K562 (cell line): ENCODE results near the gene SLC20A1. TPM values are rescaled to one million over a fixed set of nuclear protein-coding genes. Genes with fewer than 3 reads are reported as not detected.

Experiments used
- ATAC-seq: fragments of 200-7000 bp; cut with Tn5 transposase; 3 replicates; pipeline ENCODE4 v1.9.1; 2020; ENCODE audit warnings: moderate library complexity
- BruUV-seq: library from RNA; stranded (reverse); fragments of 400-500 nt; replicated peaks from 2 replicates; lab custom pipeline; 2021; lab: Mats Ljungman, UMichigan
- CTCF ChIA-PET: fragments of 300-600 bp; formaldehyde crosslinking; extraction: SDS; loops from one replicate; lab custom pipeline; 2021; ENCODE audit warnings: low intra/inter-chr PET ratio; lab: Yijun Ruan, JAX
- POLR2A ChIA-PET: fragments of 300-600, 350-650 bp; sonication (Branson Sonifier 250); formaldehyde crosslinking; extraction: SDS; loops from one replicate; lab custom pipeline; 2021; ENCODE audit warnings: antibody characterized with exemption, inconsistent platforms; lab: Yijun Ruan, JAX
- DNase-seq, 4 experiments: peaks; one replicate each; pipeline versions ENCODE4 v3.0.0 to v3.0.0-alpha.2; 2011 to 2018; ENCODE audit warnings: low spot score in 3 of 4, mixed read lengths in 3 of 4; ENCODE audit errors: extremely low read depth in 1 of 4
- FAIRE-seq: peaks from 2 replicates; lab custom pipeline; 2011; peaks lifted over from hg19 to GRCh38; lab: Jason Lieb, UNC
- H2AFZ ChIP-seq: 2 replicates; pipeline ENCODE4 v1.6.0; 2011; ENCODE audit warnings: low read depth, low read length, control low read depth, inconsistent platforms
- H3K27ac ChIP-seq: fragments of 200-600 bp; 3 replicates; pipeline ENCODE4 v1.8.0; 2011; ENCODE audit warnings: low read depth, mild to moderate bottlenecking, control low read depth, inconsistent platforms, low read length, moderate library complexity, mixed read lengths; ENCODE audit errors: extremely low read depth
- H3K27me3 ChIP-seq, 2 experiments: fragments of 300-600 bp in 1 of 2; 2 replicates in 1 of 2; 3 replicates in 1 of 2; pipeline versions ENCODE4 v1.6.0 to v1.8.0; 2011; ENCODE audit warnings: inconsistent platforms in 2 of 2, low read length in 2 of 2, mild to moderate bottlenecking in 1 of 2, mixed read lengths in 1 of 2, moderate library complexity in 1 of 2; ENCODE audit not compliant: control insufficient read depth in 2 of 2, insufficient read depth in 2 of 2
- H3K36me3 ChIP-seq: fragments of 300-600 bp; 3 replicates; pipeline ENCODE4 v1.8.0; 2011; ENCODE audit warnings: mild to moderate bottlenecking, low read length, inconsistent platforms; ENCODE audit not compliant: control insufficient read depth, insufficient read depth
- H3K4me1 ChIP-seq, 2 experiments: fragments of 200-600 bp in 1 of 2; replicated peaks in 1 of 2; 2 replicates in 1 of 2; 3 replicates in 1 of 2; pipeline versions ENCODE4 v1.5.1 to v1.8.0; 2011; ENCODE audit warnings: inconsistent platforms in 2 of 2, low read length in 2 of 2, mild to moderate bottlenecking in 1 of 2, mixed read lengths in 1 of 2, moderate library complexity in 1 of 2; ENCODE audit not compliant: control insufficient read depth in 2 of 2, insufficient read depth in 2 of 2
- H3K4me2 ChIP-seq: 2 replicates; pipeline ENCODE4 v1.6.1; 2011; ENCODE audit warnings: low read length, control low read depth, inconsistent platforms, mixed read lengths; ENCODE audit not compliant: insufficient read depth
- H3K4me3 ChIP-seq: fragments of 200-600 bp; sonication (generic), shearing (Covaris generic); 2 replicates; pipeline ENCODE4 v1.5.1; 2016; ENCODE audit warnings: control low read depth, inconsistent platforms
- H3K79me2 ChIP-seq: fragments of 200-600 bp; 3 replicates; pipeline ENCODE4 v1.8.0; 2011; ENCODE audit warnings: low read length, inconsistent platforms; ENCODE audit not compliant: control insufficient read depth, insufficient read depth
- H3K9ac ChIP-seq, 2 experiments: 2 replicates each; pipeline versions ENCODE4 v1.6.0 to v1.6.1; 2011; ENCODE audit warnings: low read depth in 2 of 2, low read length in 2 of 2, control low read depth in 1 of 2, inconsistent platforms in 1 of 2, mild to moderate bottlenecking in 1 of 2, mixed read lengths in 1 of 2; ENCODE audit not compliant: insufficient read depth in 1 of 2
- H3K9me1 ChIP-seq: one replicate; pipeline ENCODE4 v1.6.0; 2011; ENCODE audit warnings: inconsistent platforms, mild to moderate bottlenecking, low read length, moderate library complexity; ENCODE audit not compliant: control insufficient read depth, insufficient read depth
- H3K9me3 ChIP-seq: replicated peaks from 2 replicates; pipeline ENCODE4 v1.5.1; 2011; ENCODE audit warnings: low read depth, low read length, inconsistent platforms; ENCODE audit not compliant: control insufficient read depth, insufficient read depth
- H4K20me1 ChIP-seq: replicated peaks from 2 replicates; pipeline ENCODE4 v1.6.1; 2011; ENCODE audit warnings: low read length, inconsistent platforms, mixed read lengths; ENCODE audit not compliant: control insufficient read depth, insufficient read depth
- CREB3L1 ChIP-seq: fragments of 450-650 bp; IDR thresholded peaks from 2 replicates; pipeline ENCODE4 v1.6.1; 2014; ENCODE audit warnings: low read depth, mild to moderate bottlenecking, moderate library complexity, borderline replicate concordance
- DNMT1 ChIP-seq: fragments of 450-650 bp; IDR thresholded peaks from 2 replicates; pipeline ENCODE4 v1.6.1; 2016; ENCODE audit warnings: antibody characterized with exemption, mild to moderate bottlenecking
- GTF2E2 ChIP-seq: fragments of 200-800 bp; sonication (Bioruptor generic); IDR thresholded peaks from 2 replicates; pipeline ENCODE4 v1.6.1; 2016; ENCODE audit warnings: missing genetic modification characterization, missing compliant biosample characterization
- NR0B1 ChIP-seq: fragments of 450-650 bp; IDR thresholded peaks from one replicate; pipeline ENCODE4 v1.6.1; 2018; ENCODE audit warnings: mild to moderate bottlenecking, moderate library complexity; ENCODE audit not compliant: partially characterized antibody
- PTRF ChIP-seq: fragments of 450-650 bp; IDR thresholded peaks from 2 replicates; pipeline ENCODE4 v1.6.1; 2016; ENCODE audit warnings: mild to moderate bottlenecking, missing genetic modification characterization, missing compliant biosample characterization
- SAFB ChIP-seq: fragments of 200-400 bp; formaldehyde crosslinking; IDR thresholded peaks from 2 replicates; pipeline ENCODE4 v1.6.1; 2017; ENCODE audit warnings: low read depth, low read length, borderline replicate concordance
- SFPQ ChIP-seq: fragments of 200-400 bp; formaldehyde crosslinking; IDR thresholded peaks from 2 replicates; pipeline ENCODE4 v1.6.1; 2017; ENCODE audit warnings: mild to moderate bottlenecking, low read depth, low read length, moderate library complexity
- TEAD4 ChIP-seq, 2 experiments: sonication (generic) in 1 of 2; formaldehyde crosslinking in 1 of 2; IDR thresholded peaks; 2 replicates each; pipeline versions ENCODE4 v1.6.1 to v1.8.0; 2012 to 2022; ENCODE audit warnings: borderline replicate concordance in 1 of 2, inconsistent platforms in 1 of 2, low read length in 1 of 2, mild to moderate bottlenecking in 1 of 2, missing genetic modification reagents in 1 of 2
- ZKSCAN1 ChIP-seq: fragments of 150-350 bp; IDR thresholded peaks from 2 replicates; pipeline ENCODE4 v1.6.1; 2016; ENCODE audit warnings: low read depth, low read length
- WGBS: fragments of 100-300 bp; shearing (Covaris generic); methylation state at CpG from one replicate; pipeline ENCODE4 v1.1.6; 2016; ENCODE audit warnings: low coverage, mixed read lengths; ENCODE audit not compliant: insufficient coverage; ENCODE audit errors: missing lambda C conversion rate; 5-methylcytosine and 5-hydroxymethylcytosine counted together
- in situ Hi-C: fragments of 300-500 bp; cut with MboI; formaldehyde crosslinking; loops from 4 replicates; pipeline ENCODE4 v1.15.0; 2018; ENCODE audit warnings: inconsistent platforms, mixed read lengths
- intact Hi-C: fragments of 100-400 bp; cut with micrococcal nuclease; formaldehyde crosslinking; loops from 2 replicates; pipeline ENCODE4 v1.14.2; 2022
- polyA plus RNA-seq, 8 experiments: library from polyadenylated mRNA; depleted of rRNA in 4 of 8; stranded (reverse) in 5 of 8; unstranded in 3 of 8; fragments of >200 nt; fragmentation: Nextera tagmentation in 2 of 8; fragmentation: Illumina TruSeq in 1 of 8; extraction: Ambion mirVana in 2 of 8; extraction: Trizol in 1 of 8; gene quantifications; 2 replicates each; pipeline versions ENCODE4 v1.2.1 to v1.2.3, GENCODE V29; 2011 to 2014; ENCODE audit warnings: inconsistent platforms in 1 of 8, missing spikeins in 1 of 8
- total RNA-seq, 7 experiments: library from RNA; depleted of rRNA in 6 of 7; stranded (reverse); fragments of >200 nt in 6 of 7; fragmentation: Illumina TruSeq in 2 of 7; extraction: Trizol in 2 of 7; gene quantifications; 2 replicates each; pipeline versions ENCODE4 v1.2.1 to v1.2.3, GENCODE V29; 2011 to 2021; ENCODE audit warnings: low replicate concordance in 1 of 7

The SLC20A1 gene
- total and polyA plus RNA-seq, 9 of the 15 experiments (the other 6 are each of a cell fraction or from before 2014, with no cell fraction given): 53.8 to 150 (median 74.7) TPM

- Histone ChIP-seq H3K9ac (no peak overlapping the region), H3K4me3 (no peak overlapping the region), H4K20me1 (no peaks in the 10 kb centered on the region), H3K9me3 (no peaks in the 10 kb centered on the region), H3K9me1 (no peaks in the 10 kb centered on the region), H3K27ac (no peak overlapping the region), H2AFZ (peak overlapping the region; percentile 73), H3K4me2 (no peak overlapping the region), H3K4me1 (peaks cover 11 to 42% of the 10 kb centered on the region in 2 experiments), H3K36me3 (no peaks in the 10 kb centered on the region), H3K27me3 (no peaks in the 10 kb centered on the region), H3K79me2 (no peaks in the 10 kb centered on the region)
- FAIRE-seq (no peak), DNase-seq (no peak), ATAC-seq (no peak)
- CTCF ChIA-PET: interaction anchor here (0.6 to 4.2 kb wide), 4 partner anchors 66 to 315 kb away, joined by 3 to 48 read pairs (median 4); no protein-coding TSS in a partner anchor
- intact Hi-C loops: loop anchor here (1.0 to 2.0 kb wide), 3 partner anchors 19 to 101 kb away; partner anchors contain the start of gene SLC20A1
- in situ Hi-C loops: loop anchor here (5.0 kb wide), 1 partner anchor 102 kb away; no protein-coding TSS in a partner anchor
- BruUV-seq: no TSS peak
- TF ChIP-seq CREB3L1: no peak
- TF ChIP-seq NR0B1: no peak
- TF ChIP-seq DNMT1: no peak
- no peak for TF ChIP-seq GTF2E2
- TF ChIP-seq PTRF (tag): no peak
- no peak for TF ChIP-seq ZKSCAN1
- TF ChIP-seq TEAD4 (IDR thresholded peaks at IDR 0.05; ENCODE audit: low read length): no peak
- TF ChIP-seq TEAD4 (CRISPR knock-in tag; IDR thresholded peaks at IDR 0.05; ENCODE audit: borderline replicate concordance): no peak
- TF ChIP-seq SFPQ: no peak
- no peak for TF ChIP-seq SAFB
- POLR2A ChIA-PET: interaction anchor here (0.6 to 1.3 kb wide), 3 partner anchors 21 to 102 kb away, joined by 3 to 4 read pairs (median 3); no protein-coding TSS in a partner anchor
- 42% methylated on average over 7 of the region's 7 CpGs for WGBS
These were observed 20.1 kb upstream of the SLC20A1 start for GRCh38 chr2:112625474-112626114.
